Calu3 (cell line): ENCODE measurements around the gene MGMT. TPM values are rescaled to one million over a fixed set of nuclear protein-coding genes. Genes with fewer than 3 reads are reported as not detected.

Source experiments
- BruUV-seq: library from RNA; stranded (reverse); fragments of 400-500 nt; replicated peaks from 2 replicates; lab custom pipeline; 2021; lab: Mats Ljungman, UMichigan
- CTCF ChIA-PET: fragments of 300-600 bp; sonication (Branson Sonifier 250); formaldehyde crosslinking; loops from one replicate; lab custom pipeline; 2022; ENCODE audit warnings: antibody characterized with exemption; lab: Charles Lee
- DNase-seq: peaks from one replicate; pipeline ENCODE4 v3.0.0; 2022
- H3K27ac Mint-ChIP-seq: one replicate; pipeline ENCODE4 v1.8.0; 2022; ENCODE audit warnings: mixed read lengths; ENCODE audit not compliant: unreplicated experiment
- H3K27me3 Mint-ChIP-seq: one replicate; pipeline ENCODE4 v1.8.0; 2022; ENCODE audit warnings: mixed read lengths; ENCODE audit not compliant: unreplicated experiment
- H3K36me3 Mint-ChIP-seq: one replicate; pipeline ENCODE4 v1.8.0; 2022; ENCODE audit warnings: mild to moderate bottlenecking, moderate library complexity, mixed read lengths; ENCODE audit not compliant: insufficient read depth, unreplicated experiment
- H3K4me1 Mint-ChIP-seq: one replicate; pipeline ENCODE4 v1.8.0; 2022; ENCODE audit warnings: mild to moderate bottlenecking, low read depth, mixed read lengths; ENCODE audit not compliant: unreplicated experiment
- H3K4me3 Mint-ChIP-seq: one replicate; pipeline ENCODE4 v1.8.0; 2022; ENCODE audit warnings: mild to moderate bottlenecking, low read depth, moderate library complexity, mixed read lengths; ENCODE audit not compliant: unreplicated experiment
- H3K9me3 Mint-ChIP-seq: one replicate; pipeline ENCODE4 v1.8.0; 2022; ENCODE audit warnings: low read depth, mixed read lengths; ENCODE audit not compliant: unreplicated experiment
- CTCF ChIP-seq: fragments of 200-600 bp; IDR thresholded peaks from one replicate; pipeline ENCODE4 v1.8.0; 2022; ENCODE audit warnings: antibody characterized with exemption; ENCODE audit not compliant: unreplicated experiment
- intact Hi-C: fragments of 100-400 bp; cut with micrococcal nuclease; formaldehyde crosslinking; loops from one replicate; pipeline ENCODE4 v1.10.0; 2022; ENCODE audit not compliant: unreplicated experiment
- total RNA-seq: library from RNA; stranded (reverse); gene quantifications from 2 replicates; pipeline ENCODE4 v1.2.3, GENCODE V29; 2022

The MGMT gene
- total RNA-seq, 1 experiment from 2014 or later = 8.3 TPM

GRCh38 chr10:129580010-129580409 lies 113.0 kb downstream of the MGMT start:
- no peak for DNase-seq
- Mint-ChIP-seq H3K4me3 (no peak overlapping the region), H3K4me1 (no peaks in the 10 kb centered on the region), H3K27me3 (no peaks in the 10 kb centered on the region), H3K9me3 (peaks cover 2% of the 10 kb centered on the region), H3K27ac (no peak overlapping the region), H3K36me3 (no peaks in the 10 kb centered on the region)
- no TSS peak for BruUV-seq
- CTCF ChIA-PET = no interaction called here
- intact Hi-C loops = no loop called here
- TF ChIP-seq CTCF = no peak

- no peak for DNase-seq
- no peak for TF ChIP-seq CTCF
- H3K9me3 Mint-ChIP-seq = peaks cover 2% of the 10 kb centered on the region
- intact Hi-C loops = no loop called here
- no peak overlapping the region for H3K27ac Mint-ChIP-seq
- no TSS peak for BruUV-seq
- no peak overlapping the region for H3K4me3 Mint-ChIP-seq
- CTCF ChIA-PET = no interaction called here
- H3K4me1 Mint-ChIP-seq = no peaks in the 10 kb centered on the region
- no peaks in the 10 kb centered on the region for H3K27me3 Mint-ChIP-seq
- no peaks in the 10 kb centered on the region for H3K36me3 Mint-ChIP-seq
Measured at GRCh38 chr10:129580901-129581300, 113.9 kb downstream of the MGMT start.

DNA sequence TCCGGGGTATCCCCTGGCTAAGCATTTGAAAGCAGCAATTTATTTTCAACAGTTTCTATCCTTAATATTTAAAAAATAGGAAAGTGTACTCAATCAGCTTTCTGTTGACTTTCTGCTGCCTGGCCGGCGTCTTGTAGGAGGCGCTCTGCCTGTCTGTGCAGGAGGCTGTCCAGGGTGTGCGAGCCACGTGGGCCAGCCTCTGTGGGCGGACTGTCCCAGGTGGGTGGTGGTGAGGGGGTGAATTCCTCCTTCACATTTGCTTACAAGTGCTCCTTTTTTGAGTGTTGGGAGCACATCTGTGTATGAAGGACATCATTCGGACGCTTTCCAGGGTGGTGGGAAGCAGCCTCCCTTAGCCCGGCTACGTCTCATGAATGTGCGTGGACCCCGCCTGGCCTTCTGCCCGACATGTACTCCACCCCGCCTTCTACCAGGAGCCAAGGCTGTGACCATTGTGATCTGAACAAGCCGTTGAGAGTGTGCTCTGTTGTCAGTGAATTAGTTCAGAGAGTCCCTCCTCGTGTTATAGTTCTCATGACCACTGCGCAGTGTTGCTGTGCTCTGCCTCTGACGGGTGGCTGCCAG lies 114.9 kb downstream of the MGMT start:
- peaks cover 6% of the 10 kb centered on the region for H3K9me3 Mint-ChIP-seq
- no peaks in the 10 kb centered on the region for H3K27me3 Mint-ChIP-seq
- H3K36me3 Mint-ChIP-seq = no peaks in the 10 kb centered on the region
- no peak for DNase-seq
- H3K4me3 Mint-ChIP-seq = no peak overlapping the region
- TF ChIP-seq CTCF = no peak
- no peaks in the 10 kb centered on the region for H3K4me1 Mint-ChIP-seq
- no peak overlapping the region for H3K27ac Mint-ChIP-seq
- intact Hi-C loops = no loop called here
- BruUV-seq = no TSS peak
- CTCF ChIA-PET = no interaction called here

DNA sequence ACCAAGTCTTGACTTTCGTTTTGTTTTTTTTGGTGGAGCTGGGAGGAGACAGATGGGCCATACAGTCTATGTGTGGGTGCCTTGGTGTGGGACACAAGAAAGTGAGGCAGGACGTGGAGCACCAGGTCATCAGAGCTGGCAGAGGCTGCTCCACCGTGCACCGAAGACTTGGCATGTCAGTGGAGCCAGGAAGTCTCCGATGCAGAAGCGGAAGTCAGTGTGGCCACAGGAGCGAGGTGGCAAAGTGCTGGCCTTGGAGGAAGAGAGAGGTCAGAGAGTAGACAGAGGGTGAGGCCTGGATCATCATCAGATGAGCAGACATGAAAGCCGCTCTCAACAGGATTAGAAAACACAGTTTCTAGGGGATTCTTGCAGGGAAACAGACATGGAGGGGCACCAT lies 116.8 kb downstream of the MGMT start:
- Mint-ChIP-seq H3K36me3 (no peaks in the 10 kb centered on the region), H3K27me3 (no peaks in the 10 kb centered on the region), H3K4me1 (no peaks in the 10 kb centered on the region), H3K9me3 (peaks cover 9% of the 10 kb centered on the region), H3K4me3 (no peak overlapping the region), H3K27ac (no peak overlapping the region)
- no TSS peak for BruUV-seq
- no peak for TF ChIP-seq CTCF
- intact Hi-C loops = no loop called here
- CTCF ChIA-PET = no interaction called here
- DNase-seq = no peak
